GM23338 (cell line): ENCODE results near the gene FMN2. TPM values are rescaled to one million over a fixed set of nuclear protein-coding genes. Genes with fewer than 3 reads are reported as not detected.

ENCODE experiments used
- ATAC-seq: fragments of 200-7000 bp; cut with Tn5 transposase; 3 replicates; pipeline ENCODE4 v1.9.1; 2020
- DNase-seq: peaks from one replicate; pipeline ENCODE4 v3.0.0-alpha.2; 2015; ENCODE audit warnings: low spot score
- H2AFZ ChIP-seq: fragments of 200-600 bp; sonication (generic); 2 replicates; pipeline ENCODE4 v1.8.0; 2016; ENCODE audit warnings: antibody characterized with exemption, mild to moderate bottlenecking, moderate library complexity
- H3F3A ChIP-seq: fragments of 200-600 bp; sonication (generic); replicated peaks from 2 replicates; pipeline ENCODE4 v1.8.0; 2017; ENCODE audit warnings: antibody characterized with exemption, mixed run types, low read depth
- H3K27ac ChIP-seq: fragments of 200-600 bp; sonication (generic); 2 replicates; pipeline ENCODE4 v1.6.1; 2016; ENCODE audit warnings: low read depth
- H3K27me3 ChIP-seq: fragments of 200-600 bp; sonication (generic); 2 replicates; pipeline ENCODE4 v1.8.0; 2016; ENCODE audit warnings: mild to moderate bottlenecking, mixed run types, moderate library complexity; ENCODE audit not compliant: insufficient read depth
- H3K36me3 ChIP-seq: fragments of 200-600 bp; sonication (generic); 2 replicates; pipeline ENCODE4 v1.8.0; 2016; ENCODE audit warnings: mild to moderate bottlenecking; ENCODE audit not compliant: insufficient read depth
- H3K4me1 ChIP-seq: fragments of 200-600 bp; sonication (generic); 2 replicates; pipeline ENCODE4 v1.8.0; 2016; ENCODE audit warnings: mild to moderate bottlenecking, moderate library complexity; ENCODE audit not compliant: insufficient read depth
- H3K4me2 ChIP-seq: fragments of 200-600 bp; sonication (generic); 2 replicates; pipeline ENCODE4 v1.7.1; 2017; ENCODE audit warnings: mixed run types
- H3K4me3 ChIP-seq: fragments of 200-600 bp; sonication (generic); 2 replicates; pipeline ENCODE4 v1.6.1; 2016; ENCODE audit warnings: mixed run types
- H3K79me2 ChIP-seq: fragments of 200-600 bp; sonication (generic); replicated peaks from 2 replicates; pipeline ENCODE4 v1.8.0; 2017; ENCODE audit warnings: mild to moderate bottlenecking; ENCODE audit not compliant: insufficient read depth
- H3K9me2 ChIP-seq: fragments of 200-600 bp; sonication (generic); 2 replicates; pipeline ENCODE4 v1.8.0; 2017; ENCODE audit not compliant: insufficient read depth
- H4K20me1 ChIP-seq: fragments of 200-600 bp; sonication (generic); replicated peaks from 2 replicates; pipeline ENCODE4 v1.8.0; 2017; ENCODE audit warnings: mild to moderate bottlenecking; ENCODE audit not compliant: insufficient read depth
- H3K27ac Mint-ChIP-seq: 2 replicates; pipeline ENCODE4 v1.8.0; 2020; ENCODE audit warnings: inconsistent platforms, mild to moderate bottlenecking, moderate library complexity, mixed read lengths
- H3K27me3 Mint-ChIP-seq: 3 replicates; pipeline ENCODE4 v1.8.0; 2022; ENCODE audit warnings: low read depth, mild to moderate bottlenecking, moderate library complexity, mixed read lengths, inconsistent platforms; ENCODE audit not compliant: insufficient read depth, poor library complexity
- H3K36me3 Mint-ChIP-seq: 3 replicates; pipeline ENCODE4 v1.8.0; 2021; ENCODE audit warnings: low read depth, mild to moderate bottlenecking, inconsistent platforms, moderate library complexity, mixed read lengths
- H3K4me1 Mint-ChIP-seq: 3 replicates; pipeline ENCODE4 v1.8.0; 2020; ENCODE audit warnings: mild to moderate bottlenecking, inconsistent platforms, mixed read lengths
- H3K4me3 Mint-ChIP-seq: 3 replicates; pipeline ENCODE4 v1.8.0; 2021; ENCODE audit warnings: moderate library complexity, mild to moderate bottlenecking, inconsistent platforms, mixed read lengths
- H3K9me3 Mint-ChIP-seq: 3 replicates; pipeline ENCODE4 v1.8.0; 2020; ENCODE audit warnings: moderate library complexity, mild to moderate bottlenecking, inconsistent platforms, mixed read lengths
- CREB1 ChIP-seq: fragments of 250-450 bp; sonication (Bioruptor Pico); IDR thresholded peaks from 2 replicates; pipeline ENCODE4 v1.5.0; 2020; ENCODE audit warnings: low read depth, mild to moderate bottlenecking, moderate library complexity
- CTCF ChIP-seq, 2 experiments: fragments of 200-600 bp in 1 of 2; sonication (generic) in 1 of 2; conservative IDR thresholded peaks; 2 replicates each; pipeline versions ENCODE4 v1.5.1 to v1.6.1; 2016 to 2017; ENCODE audit warnings: antibody characterized with exemption in 2 of 2, low read depth in 2 of 2, mild to moderate bottlenecking in 2 of 2, moderate library complexity in 1 of 2
- ETS1 ChIP-seq: IDR thresholded peaks from 2 replicates; pipeline ENCODE4 v1.6.1; 2016; ENCODE audit warnings: antibody characterized with exemption
- EZH2 ChIP-seq: fragments of 200-600 bp; sonication (generic); IDR thresholded peaks from one replicate; pipeline ENCODE4 v1.8.0; 2017; ENCODE audit warnings: antibody characterized with exemption, mild to moderate bottlenecking, low read depth; ENCODE audit not compliant: unreplicated experiment
- EZH2phosphoT487 ChIP-seq: fragments of 200-600 bp; sonication (generic); IDR thresholded peaks from one replicate; pipeline ENCODE4 v1.8.1; 2018; ENCODE audit warnings: antibody characterized with exemption; ENCODE audit not compliant: unreplicated experiment
- JUNB ChIP-seq: IDR thresholded peaks from one replicate; pipeline ENCODE4 v1.6.1; 2016; ENCODE audit warnings: antibody characterized with exemption; ENCODE audit not compliant: unreplicated experiment
- NANOG ChIP-seq: IDR thresholded peaks from 2 replicates; pipeline ENCODE4 v1.6.1; 2016; ENCODE audit warnings: antibody characterized with exemption, borderline replicate concordance
- POLR2AphosphoS5 ChIP-seq: IDR thresholded peaks from 2 replicates; pipeline ENCODE4 v1.6.1; 2016; ENCODE audit warnings: antibody characterized with exemption, low read depth
- REST ChIP-seq: IDR thresholded peaks from one replicate; pipeline ENCODE4 v1.6.1; 2018; ENCODE audit warnings: antibody characterized with exemption; ENCODE audit not compliant: unreplicated experiment
- STAT1 ChIP-seq: IDR thresholded peaks from one replicate; pipeline ENCODE4 v1.6.1; 2016; ENCODE audit warnings: antibody characterized with exemption; ENCODE audit not compliant: unreplicated experiment
- ZNF114 ChIP-seq: fragments of 250-450 bp; sonication (Bioruptor Pico); IDR thresholded peaks from 2 replicates; pipeline ENCODE4 v1.5.0; 2020; ENCODE audit warnings: mild to moderate bottlenecking, moderate library complexity
- ZNF331 ChIP-seq: fragments of 250-450 bp; sonication (Bioruptor Pico); IDR thresholded peaks from 2 replicates; pipeline ENCODE4 v1.5.0; 2020; ENCODE audit warnings: low read depth, mild to moderate bottlenecking, moderate library complexity
- ZNF462 ChIP-seq: fragments of 250-450 bp; sonication (Bioruptor Pico); IDR thresholded peaks from 2 replicates; pipeline ENCODE4 v1.5.0; 2020; ENCODE audit warnings: mild to moderate bottlenecking, moderate library complexity
- polyA plus RNA-seq: library from polyadenylated mRNA; unstranded; fragments of >200 nt; fragmentation: Nextera tagmentation; extraction: Ambion mirVana; gene quantifications from 2 replicates; pipeline ENCODE4 v1.2.1, GENCODE V29; 2016
- total RNA-seq: library from RNA; depleted of rRNA; stranded (reverse); fragments of >200 nt; shearing (Covaris generic); gene quantifications from 2 replicates; pipeline ENCODE4 v1.2.3, GENCODE V29; 2014

FMN2 gene
- total and polyA plus RNA-seq, 2 experiments from 2014 or later, result 1.5 to 2.5 TPM

GRCh38 chr1:240466509-240466908 lies 374.8 kb downstream of the FMN2 start (continued):
- TF ChIP-seq STAT1 (no peak), NANOG (no peak), EZH2phosphoT487 (no peak), ZNF114 (CRISPR knock-in tag) (no peak), JUNB (no peak)

- H3K4me1 Mint-ChIP-seq, result peaks cover 18% of the 10 kb centered on the region
- H3K4me2 ChIP-seq, result no peak overlapping the region
- H3K9me3 Mint-ChIP-seq, result no peaks in the 10 kb centered on the region
- no peaks in the 10 kb centered on the region for H3K36me3 Mint-ChIP-seq
- TF ChIP-seq NANOG (no peak), CTCF (conservative IDR thresholded peaks at IDR 0.05; ENCODE audit: low read depth in 2 of 2) (no peak), CREB1 (CRISPR knock-in tag) (no peak), EZH2phosphoT487 (no peak), ETS1 (no peak), ZNF462 (CRISPR knock-in tag) (no peak), REST (no peak), EZH2 (no peak), POLR2AphosphoS5 (no peak), STAT1 (no peak), JUNB (no peak), ZNF114 (CRISPR knock-in tag) (no peak), ZNF331 (CRISPR knock-in tag) (no peak)
- H3K27ac Mint-ChIP-seq, result no peak overlapping the region
- H3K4me1 ChIP-seq, result no peaks in the 10 kb centered on the region
- no peaks in the 10 kb centered on the region for H4K20me1 ChIP-seq
- no peaks in the 10 kb centered on the region for H3K36me3 ChIP-seq
- H3K27me3 ChIP-seq, result no peaks in the 10 kb centered on the region
- H3K4me3 Mint-ChIP-seq, result no peak overlapping the region
- H3F3A ChIP-seq, result no peaks in the 10 kb centered on the region
- no peaks in the 10 kb centered on the region for H3K9me2 ChIP-seq
- no peak overlapping the region for H2AFZ ChIP-seq
- DNase-seq (no peak), ATAC-seq (no peak)
- no peaks in the 10 kb centered on the region for H3K27me3 Mint-ChIP-seq
- H3K4me3 ChIP-seq, result no peak overlapping the region
- no peaks in the 10 kb centered on the region for H3K79me2 ChIP-seq
- H3K27ac ChIP-seq, result no peak overlapping the region
These were observed 376.2 kb downstream of the FMN2 start for GRCh38 chr1:240467895-240468294.
